BJ (cell line): ENCODE results near the gene CYP46A1. TPM values are rescaled to one million over a fixed set of nuclear protein-coding genes. Genes with fewer than 3 reads are reported as not detected.
A peak's percentile ranks its signal among the peaks of the same experiment; 100 is the strongest.

ENCODE experiments used
- CTCF ChIA-PET: fragments of 350-600 bp; formaldehyde crosslinking; extraction: SDS; loops from one replicate; lab custom pipeline; 2021; ENCODE audit warnings: antibody characterized with exemption, inconsistent platforms; lab: Yijun Ruan, JAX
- POLR2A ChIA-PET: fragments of 300-600 bp; sonication (Branson Sonifier 250); formaldehyde crosslinking; extraction: SDS; loops from one replicate; lab custom pipeline; 2021; ENCODE audit warnings: antibody characterized with exemption; lab: Charles Lee
- DNase-seq: peaks from one replicate; pipeline ENCODE4 v3.0.0-alpha.2; 2011; ENCODE audit warnings: low read depth
- H3K27me3 ChIP-seq: 2 replicates; pipeline ENCODE4 v1.6.0; 2011; ENCODE audit warnings: low read length; ENCODE audit not compliant: control insufficient read depth, insufficient read depth
- H3K36me3 ChIP-seq: 2 replicates; pipeline ENCODE4 v1.5.1; 2011; ENCODE audit warnings: low read length; ENCODE audit not compliant: control insufficient read depth, insufficient read depth
- H3K4me3 ChIP-seq: 2 replicates; pipeline ENCODE4 v1.5.1; 2011; ENCODE audit warnings: low read depth, mild to moderate bottlenecking, control low read depth, low read length
- polyA plus RNA-seq: library from polyadenylated mRNA; depleted of rRNA; stranded (reverse); fragments of >200 nt; gene quantifications from 2 replicates; pipeline ENCODE4 v1.2.3, GENCODE V29; 2011
- TF ChIP-seq, protein P1 (sequence below): IDR thresholded peaks from 2 replicates; pipeline ENCODE4 v1.5.1; 2011; ENCODE audit warnings: low read depth, mild to moderate bottlenecking, control low read depth, inconsistent platforms, low read length, moderate library complexity; ENCODE audit not compliant: insufficient read depth

CYP46A1 gene
- polyA plus RNA-seq, 1 experiment: 0.06 TPM

- POLR2A ChIA-PET: interaction anchor here (0.6 kb wide), 1 partner anchor 179 kb away, joined by 5 read pairs; no protein-coding TSS in a partner anchor
Observed at GRCh38 chr14:99682809-99683618, 1.1 kb upstream of the CYP46A1 start.

GRCh38 chr14:99684410-99684934 lies 374 bp downstream of the CYP46A1 start:
- Histone ChIP-seq H3K4me3 (peak overlapping the region; percentile 54), H3K27me3 (peaks cover 14% of the 10 kb centered on the region), H3K36me3 (no peaks in the 10 kb centered on the region)
- DNase-seq: no peak
- TF ChIP-seq, protein P1, sequence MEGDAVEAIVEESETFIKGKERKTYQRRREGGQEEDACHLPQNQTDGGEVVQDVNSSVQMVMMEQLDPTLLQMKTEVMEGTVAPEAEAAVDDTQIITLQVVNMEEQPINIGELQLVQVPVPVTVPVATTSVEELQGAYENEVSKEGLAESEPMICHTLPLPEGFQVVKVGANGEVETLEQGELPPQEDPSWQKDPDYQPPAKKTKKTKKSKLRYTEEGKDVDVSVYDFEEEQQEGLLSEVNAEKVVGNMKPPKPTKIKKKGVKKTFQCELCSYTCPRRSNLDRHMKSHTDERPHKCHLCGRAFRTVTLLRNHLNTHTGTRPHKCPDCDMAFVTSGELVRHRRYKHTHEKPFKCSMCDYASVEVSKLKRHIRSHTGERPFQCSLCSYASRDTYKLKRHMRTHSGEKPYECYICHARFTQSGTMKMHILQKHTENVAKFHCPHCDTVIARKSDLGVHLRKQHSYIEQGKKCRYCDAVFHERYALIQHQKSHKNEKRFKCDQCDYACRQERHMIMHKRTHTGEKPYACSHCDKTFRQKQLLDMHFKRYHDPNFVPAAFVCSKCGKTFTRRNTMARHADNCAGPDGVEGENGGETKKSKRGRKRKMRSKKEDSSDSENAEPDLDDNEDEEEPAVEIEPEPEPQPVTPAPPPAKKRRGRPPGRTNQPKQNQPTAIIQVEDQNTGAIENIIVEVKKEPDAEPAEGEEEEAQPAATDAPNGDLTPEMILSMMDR: no peak
- ChIA-PET CTCF (interaction anchor here (0.5 to 1.8 kb wide), 12 partner anchors 16 to 267 kb away, joined by 3 to 9 read pairs (median 4); no protein-coding TSS in a partner anchor), POLR2A (interaction anchor here (0.6 kb wide), 1 partner anchor 10 kb away, joined by 11 read pairs; no protein-coding TSS in a partner anchor)

More at GRCh38 chr14:99682809-99683618, 1.1 kb upstream of the CYP46A1 start:
- CTCF ChIA-PET: interaction anchor here (0.5 to 5.4 kb wide), 13 partner anchors 9 to 264 kb away, joined by 3 to 29 read pairs (median 4); no protein-coding TSS in a partner anchor
- Histone ChIP-seq H3K36me3 (no peaks in the 10 kb centered on the region), H3K27me3 (peaks cover 10% of the 10 kb centered on the region), H3K4me3 (peak overlapping the region; percentile 85)
- DNase-seq: no peak
- TF ChIP-seq, protein P1: peak; percentile 97

DNA sequence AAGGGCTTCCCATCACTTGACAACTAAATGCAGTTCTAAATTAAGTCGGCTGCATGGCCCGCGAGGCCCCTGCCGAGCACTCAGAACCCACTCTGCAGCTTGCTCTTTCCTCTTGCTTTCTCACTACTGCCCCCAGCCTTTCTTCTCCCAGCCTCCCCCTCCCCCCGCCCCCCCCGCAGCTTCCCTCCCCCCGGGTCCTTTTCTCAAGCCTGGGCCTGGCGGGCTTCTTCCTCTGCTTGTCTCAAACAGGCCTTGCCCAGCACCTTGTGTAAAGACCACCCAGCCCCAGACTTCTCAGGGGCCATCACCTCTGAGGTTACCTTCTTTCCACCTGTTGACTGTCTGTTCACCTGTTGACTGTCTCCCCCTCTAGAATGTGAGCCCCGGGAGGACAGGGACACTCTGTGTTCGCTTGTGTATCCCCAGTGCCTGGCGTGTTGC lies 1.1 kb downstream of the CYP46A1 start:
- Histone ChIP-seq H3K36me3 (no peaks in the 10 kb centered on the region), H3K4me3 (no peak overlapping the region), H3K27me3 (peaks cover 17% of the 10 kb centered on the region)
- TF ChIP-seq, protein P1: no peak
- ChIA-PET POLR2A (no interaction called here), CTCF (interaction anchor here (1.8 kb wide), 1 partner anchor 201 kb away, joined by 4 read pairs; no protein-coding TSS in a partner anchor)
- no peak for DNase-seq

DNA sequence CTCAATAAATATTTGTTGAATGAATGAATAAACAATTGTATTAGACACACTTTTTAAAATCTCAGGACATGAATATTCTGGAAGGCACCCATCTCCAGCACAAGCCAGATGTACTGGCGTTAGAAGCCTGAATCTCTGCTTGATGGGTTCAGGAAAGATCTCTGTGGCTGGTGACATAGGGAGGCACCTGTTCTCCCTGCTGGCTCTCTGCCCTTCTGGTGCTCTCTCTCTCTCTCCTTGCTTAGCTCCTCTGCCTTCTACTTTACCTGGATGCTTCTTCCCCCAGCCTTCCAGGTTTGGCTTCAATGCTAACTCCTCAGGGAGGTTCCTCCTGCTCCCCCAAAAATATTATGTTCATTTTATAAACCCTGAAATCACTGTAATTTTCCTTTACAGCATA lies 1.5 kb downstream of the CYP46A1 start:
- TF ChIP-seq, protein P1: no peak
- no peak overlapping the region for H3K4me3 ChIP-seq
- no peak for DNase-seq
- ChIA-PET CTCF (interaction anchor here (1.8 kb wide), 1 partner anchor 200 kb away, joined by 4 read pairs; no protein-coding TSS in a partner anchor), POLR2A (no interaction called here)
- peaks cover 20% of the 10 kb centered on the region for H3K27me3 ChIP-seq
- H3K36me3 ChIP-seq: no peaks in the 10 kb centered on the region
